ENCODE measurements around the gene OSBP2.
A peak's percentile ranks its signal among the peaks of the same experiment; 100 is the strongest.

The OSBP2 gene

GRCh38 chr22:30885591-30885990, 190.9 kb downstream of the OSBP2 start:
- DNase-seq, result no peak

- no peak for DNase-seq
Measured at GRCh38 chr22:30887453-30887852, 192.8 kb downstream of the OSBP2 start.

GRCh38 chr22:30887861-30888260, 193.2 kb downstream of the OSBP2 start:
- DNase-seq, result no peak

- no peak for DNase-seq
Measured at GRCh38 chr22:30889268-30889995, 194.8 kb downstream of the OSBP2 start.

- DNase-seq, result no peak
Measured at GRCh38 chr22:30889996-30890480, 195.4 kb downstream of the OSBP2 start.

GRCh38 chr22:30890686-30891442, 196.2 kb downstream of the OSBP2 start:
- peak; percentile 38 for DNase-seq

- DNase-seq, result no peak
Measured at GRCh38 chr22:30891443-30891755, 196.7 kb downstream of the OSBP2 start.

- no peak for DNase-seq
Measured at GRCh38 chr22:30891781-30892180, 197.1 kb downstream of the OSBP2 start.

- no peak for DNase-seq
Measured at GRCh38 chr22:30892286-30892685, 197.6 kb downstream of the OSBP2 start.

GRCh38 chr22:30892731-30893221, 198.1 kb downstream of the OSBP2 start:
- DNase-seq, result no peak

GRCh38 chr22:30893434-30894370, 199.0 kb downstream of the OSBP2 start:
- DNase-seq, result no peak

GRCh38 chr22:30894371-30894740, 199.7 kb downstream of the OSBP2 start:
- no peak for DNase-seq

GRCh38 chr22:30902496-30903357, 208.1 kb downstream of the OSBP2 start:
- DNase-seq, result no peak

- DNase-seq, result no peak
Measured at GRCh38 chr22:30903876-30904460, 209.3 kb downstream of the OSBP2 start.

- DNase-seq, result no peak
Measured at GRCh38 chr22:30905696-30906341, 211.1 kb downstream of the OSBP2 start.

- DNase-seq, result no peak
Measured at GRCh38 chr22:30906411-30906810, 211.7 kb downstream of the OSBP2 start.

- DNase-seq, result no peak
Measured at GRCh38 chr22:30906946-30907345, 212.3 kb downstream of the OSBP2 start.

- no peak for DNase-seq
Measured at GRCh38 chr22:30908051-30908461, 213.4 kb downstream of the OSBP2 start.

- no peak for DNase-seq
Measured at GRCh38 chr22:30909306-30909705, 214.6 kb downstream of the OSBP2 start.

GRCh38 chr22:30910358-30910757, 215.7 kb downstream of the OSBP2 start:
- DNase-seq, result no peak

- DNase-seq, result no peak
Measured at GRCh38 chr22:30918761-30919160, 224.1 kb downstream of the OSBP2 start.
